Measurements from ENCODE around the gene DNAJB6. TPM values are rescaled to one million over a fixed set of nuclear protein-coding genes. Genes with fewer than 3 reads are reported as not detected.
A peak's percentile ranks its signal among the peaks of the same experiment; 100 is the strongest.

The DNAJB6 gene
- total RNA-seq, 4 donors from 2014 or later, result 63.5 to 125 (median 107) TPM

- H3K4me1 ChIP-seq, result peaks cover 0 to 13% of the 10 kb centered on the region in 2 donors
- no peaks in the 10 kb centered on the region for H3K36me3 ChIP-seq
- H3K9me3 ChIP-seq, result no peaks in the 10 kb centered on the region
- no peak overlapping the region for H3K4me3 ChIP-seq
- H3K27me3 ChIP-seq, result no peaks in the 10 kb centered on the region
- peak overlapping the region; percentile 71 to 94 for H3K27ac ChIP-seq
- TF ChIP-seq CTCF (IDR thresholded peaks at IDR 0.05) (peak in 2 of 4 experiments; percentile 4 to 13), POLR2A (IDR thresholded peaks at IDR 0.05) (no peak)
- intact Hi-C loops (cut with DNase I; ENCODE audit: low total_unique reads), result no loop called here
- DNase-seq, result peak; percentile 52 to 69
Measured at GRCh38 chr7:157397731-157398691, 61.2 kb downstream of the DNAJB6 start.

- DNase-seq, result no peak
- Histone ChIP-seq H3K4me1 (peaks cover 0 to 13% of the 10 kb centered on the region in 2 donors), H3K36me3 (no peaks in the 10 kb centered on the region), H3K27me3 (no peaks in the 10 kb centered on the region), H3K9me3 (no peaks in the 10 kb centered on the region), H3K4me3 (no peak overlapping the region), H3K27ac (peak overlapping the region; percentile 71 to 94)
- intact Hi-C loops (cut with DNase I; ENCODE audit: low total_unique reads), result no loop called here
- TF ChIP-seq CTCF (IDR thresholded peaks at IDR 0.05), result no peak
- TF ChIP-seq POLR2A (IDR thresholded peaks at IDR 0.05), result no peak
Measured at GRCh38 chr7:157399086-157399687, 62.4 kb downstream of the DNAJB6 start.

- H3K27me3 ChIP-seq, result no peaks in the 10 kb centered on the region
- H3K27ac ChIP-seq, result peak overlapping the region; percentile 10 to 94
- H3K9me3 ChIP-seq, result no peaks in the 10 kb centered on the region
- H3K36me3 ChIP-seq, result no peaks in the 10 kb centered on the region
- TF ChIP-seq POLR2A (IDR thresholded peaks at IDR 0.05) (no peak), CTCF (IDR thresholded peaks at IDR 0.05) (no peak)
- peaks cover 0 to 17% of the 10 kb centered on the region in 2 donors for H3K4me1 ChIP-seq
- no peak for DNase-seq
- H3K4me3 ChIP-seq, result no peak overlapping the region
- intact Hi-C loops (cut with DNase I; ENCODE audit: low total_unique reads), result no loop called here
Measured at GRCh38 chr7:157400171-157400860, 63.5 kb downstream of the DNAJB6 start.

GRCh38 chr7:157401567-157402387 lies 65.0 kb downstream of the DNAJB6 start:
- Histone ChIP-seq H3K27ac (peak overlapping the region in 1 of 2 donors; percentile 36), H3K4me1 (peaks cover 0 to 25% of the 10 kb centered on the region in 2 donors), H3K27me3 (no peaks in the 10 kb centered on the region), H3K36me3 (no peaks in the 10 kb centered on the region), H3K4me3 (no peak overlapping the region), H3K9me3 (no peaks in the 10 kb centered on the region)
- TF ChIP-seq CTCF (IDR thresholded peaks at IDR 0.05) (no peak), POLR2A (IDR thresholded peaks at IDR 0.05) (no peak)
- intact Hi-C loops (cut with DNase I; ENCODE audit: low total_unique reads), result no loop called here
- DNase-seq, result no peak

Measured in uterus (tissue), 4 donors.